ENCODE results near the gene ETV3L.
"Not testable (repeated sequence)": the region's sequence is repeated elsewhere in the genome, so short reads cannot be mapped to it uniquely, and the experiment has no call there.

The ETV3L gene

DNA sequence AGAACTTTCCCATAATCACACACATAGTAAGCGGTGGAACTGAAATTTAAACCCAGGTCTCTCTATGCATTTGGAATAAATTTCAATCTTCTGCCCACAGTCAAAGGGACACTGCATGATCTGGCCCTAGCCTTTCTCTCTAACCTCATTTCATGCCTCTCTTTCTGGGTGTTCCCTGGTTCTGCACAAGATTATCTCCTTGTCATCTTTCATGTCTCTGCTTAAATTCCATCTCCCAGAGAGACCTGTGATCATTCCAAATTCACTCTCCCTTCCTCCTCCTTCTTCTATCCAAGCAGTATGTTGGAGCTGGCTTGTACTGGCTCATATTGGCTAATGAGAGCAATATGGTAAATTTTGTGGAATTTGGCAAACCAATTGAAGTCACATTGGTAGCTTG, 22.2 kb downstream of the ETV3L start:
- DNase-seq (ENCODE audit: low spot score): no peak

DNA sequence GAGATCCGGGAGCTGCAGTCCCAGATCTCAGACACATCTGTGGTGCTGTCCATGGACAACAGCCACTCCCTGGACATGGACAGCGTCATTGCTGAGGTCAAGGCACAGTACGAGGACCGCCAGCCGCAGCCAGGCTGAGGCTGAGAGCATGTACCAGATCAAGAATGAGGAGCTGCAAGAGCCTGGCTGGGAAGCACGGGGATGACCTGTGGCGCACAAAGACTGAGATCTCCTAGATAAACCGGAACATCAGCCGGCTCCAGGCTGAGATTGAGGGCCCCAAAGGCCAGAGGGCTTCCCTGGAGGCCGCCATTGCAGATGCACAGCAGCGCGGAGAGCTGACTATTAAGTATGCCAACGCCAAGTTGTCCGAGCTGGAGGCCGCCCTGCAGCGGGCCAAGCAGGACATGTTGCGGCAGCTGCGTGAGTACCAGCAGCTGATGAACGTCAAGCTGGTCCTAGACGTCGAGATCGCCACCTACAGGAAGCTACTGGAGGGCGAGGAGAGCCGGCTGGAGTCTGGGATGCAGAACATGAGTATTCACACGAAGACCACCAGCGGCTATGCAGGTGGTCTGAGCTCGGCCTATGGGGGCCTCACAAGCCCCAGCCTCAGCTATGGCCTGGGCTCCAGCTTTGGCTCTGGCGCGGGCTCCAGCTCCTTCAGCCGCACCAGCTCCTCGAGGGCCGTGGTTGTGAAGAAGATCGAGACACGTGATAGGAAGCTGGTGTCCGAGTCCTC, 25.5 kb downstream of the ETV3L start:
- peak; percentile 57 for DNase-seq (ENCODE audit: low spot score)

DNA sequence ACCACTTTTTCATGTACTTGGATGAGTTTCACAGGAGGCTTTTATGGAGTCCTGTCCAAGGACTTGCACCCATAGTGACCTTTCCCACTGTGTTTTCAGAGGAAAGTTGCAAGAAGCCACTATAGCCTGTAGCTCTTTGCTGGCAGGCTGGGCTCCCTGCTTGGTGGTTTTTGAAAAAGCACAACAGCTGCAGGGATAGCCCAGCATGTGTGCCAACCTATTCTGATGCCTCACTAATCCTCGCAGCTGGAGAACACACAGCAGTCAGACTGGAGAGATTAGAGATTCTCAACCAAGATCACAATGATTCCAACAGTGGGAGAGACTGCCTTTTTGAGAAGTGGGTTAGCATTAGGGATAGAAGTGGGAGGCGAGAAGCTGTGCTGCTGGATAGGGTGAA, 30.0 kb downstream of the ETV3L start:
- DNase-seq (ENCODE audit: low spot score): no peak

DNA sequence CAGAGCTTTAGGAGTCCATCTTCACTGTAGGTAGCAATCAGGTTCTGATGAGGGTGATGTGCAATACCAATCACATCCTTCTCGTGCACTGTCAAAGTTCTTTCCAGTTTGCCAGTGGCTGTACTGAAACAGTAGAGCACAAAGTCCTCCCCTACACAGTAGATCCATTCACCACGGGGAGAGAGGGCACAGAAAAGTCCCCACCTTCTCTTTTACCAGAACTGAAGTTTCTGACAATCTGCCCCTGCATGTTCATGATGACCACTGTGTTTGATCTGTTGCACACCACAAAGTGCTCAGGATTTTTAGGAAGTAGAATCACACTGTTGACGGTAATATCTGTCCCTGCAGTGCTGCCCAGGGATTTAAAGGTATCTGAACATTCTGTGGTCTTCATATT, 40.4 kb downstream of the ETV3L start:
- not testable (repeated sequence) for DNase-seq (ENCODE audit: low spot score)

DNA sequence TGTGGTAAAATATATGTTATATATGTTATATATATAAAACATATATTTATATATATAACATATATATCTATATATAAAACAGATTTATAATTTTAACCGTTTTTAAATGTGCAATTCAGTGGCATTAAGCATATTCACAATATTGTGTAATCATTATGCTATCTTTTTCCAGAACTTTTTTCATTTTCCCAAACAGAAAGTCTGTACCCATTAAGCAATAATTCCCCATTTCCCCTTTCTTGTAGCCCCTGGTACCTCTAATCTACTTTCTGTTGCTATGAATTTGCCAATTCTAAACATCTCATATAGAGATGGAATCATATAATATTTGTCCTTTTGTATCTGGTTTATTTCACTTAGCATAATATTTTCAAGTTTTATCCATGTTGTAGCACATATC, 43.3 kb downstream of the ETV3L start:
- DNase-seq (ENCODE audit: low spot score): no peak

DNA sequence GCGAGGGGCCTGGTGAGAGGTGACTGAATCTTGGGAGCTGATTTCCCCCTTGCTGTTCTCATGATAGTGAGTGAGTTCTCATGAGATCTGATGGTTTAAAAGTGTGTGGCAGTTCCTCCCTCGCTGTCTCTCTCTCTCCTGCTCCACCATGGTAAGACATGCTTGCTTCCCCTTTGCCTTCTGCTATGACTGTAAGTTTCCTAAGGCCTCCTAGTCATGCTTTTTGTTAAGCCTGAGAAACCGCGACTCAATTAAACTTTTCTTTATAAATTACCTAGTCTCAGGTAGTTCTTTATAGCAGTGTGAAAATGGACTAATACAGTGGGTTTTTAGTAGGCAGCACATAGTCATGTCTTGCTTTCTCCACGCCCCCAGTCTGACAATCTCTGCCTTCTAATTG, 43.9 kb downstream of the ETV3L start:
- not testable (repeated sequence) for DNase-seq (ENCODE audit: low spot score)

DNA sequence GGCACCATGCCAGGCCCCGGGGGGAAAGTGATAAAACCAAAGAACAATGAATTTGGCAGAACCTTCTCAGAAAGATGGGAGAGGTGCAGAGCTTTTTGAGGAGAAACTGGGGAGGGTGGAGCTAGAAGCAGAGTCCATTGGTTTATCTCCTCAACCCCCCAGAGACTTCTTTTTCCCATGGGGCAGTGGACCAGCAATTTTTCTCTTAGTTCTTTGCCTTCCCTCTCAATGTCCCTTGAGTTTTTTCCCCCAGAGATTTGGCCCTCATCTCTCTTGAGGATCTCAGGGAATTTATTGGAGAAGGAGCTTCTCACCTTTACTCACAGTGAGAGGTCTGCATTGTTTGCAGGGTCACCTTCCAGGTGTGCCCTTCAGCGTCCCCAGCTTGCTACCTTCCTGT, 48.8 kb downstream of the ETV3L start:
- DNase-seq (ENCODE audit: low spot score): no peak

DNA sequence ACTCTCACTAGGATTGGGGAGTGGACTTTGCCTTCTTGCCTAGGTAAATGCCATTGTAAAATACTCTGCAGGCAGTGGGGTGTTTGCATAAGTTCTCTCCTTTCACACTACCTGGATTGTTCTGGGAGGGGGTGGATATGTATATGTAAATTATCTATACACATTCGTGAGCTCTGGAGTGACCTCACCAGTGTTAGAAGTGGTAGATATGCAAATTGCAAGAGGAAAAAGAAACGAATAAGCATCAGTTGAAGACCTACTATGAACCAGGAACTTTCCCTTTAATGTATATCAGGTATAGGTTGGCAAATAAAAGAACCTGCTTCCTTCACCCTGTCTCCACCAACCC, 52.6 kb downstream of the ETV3L start:
- DNase-seq (ENCODE audit: low spot score): peak; percentile 32

DNA sequence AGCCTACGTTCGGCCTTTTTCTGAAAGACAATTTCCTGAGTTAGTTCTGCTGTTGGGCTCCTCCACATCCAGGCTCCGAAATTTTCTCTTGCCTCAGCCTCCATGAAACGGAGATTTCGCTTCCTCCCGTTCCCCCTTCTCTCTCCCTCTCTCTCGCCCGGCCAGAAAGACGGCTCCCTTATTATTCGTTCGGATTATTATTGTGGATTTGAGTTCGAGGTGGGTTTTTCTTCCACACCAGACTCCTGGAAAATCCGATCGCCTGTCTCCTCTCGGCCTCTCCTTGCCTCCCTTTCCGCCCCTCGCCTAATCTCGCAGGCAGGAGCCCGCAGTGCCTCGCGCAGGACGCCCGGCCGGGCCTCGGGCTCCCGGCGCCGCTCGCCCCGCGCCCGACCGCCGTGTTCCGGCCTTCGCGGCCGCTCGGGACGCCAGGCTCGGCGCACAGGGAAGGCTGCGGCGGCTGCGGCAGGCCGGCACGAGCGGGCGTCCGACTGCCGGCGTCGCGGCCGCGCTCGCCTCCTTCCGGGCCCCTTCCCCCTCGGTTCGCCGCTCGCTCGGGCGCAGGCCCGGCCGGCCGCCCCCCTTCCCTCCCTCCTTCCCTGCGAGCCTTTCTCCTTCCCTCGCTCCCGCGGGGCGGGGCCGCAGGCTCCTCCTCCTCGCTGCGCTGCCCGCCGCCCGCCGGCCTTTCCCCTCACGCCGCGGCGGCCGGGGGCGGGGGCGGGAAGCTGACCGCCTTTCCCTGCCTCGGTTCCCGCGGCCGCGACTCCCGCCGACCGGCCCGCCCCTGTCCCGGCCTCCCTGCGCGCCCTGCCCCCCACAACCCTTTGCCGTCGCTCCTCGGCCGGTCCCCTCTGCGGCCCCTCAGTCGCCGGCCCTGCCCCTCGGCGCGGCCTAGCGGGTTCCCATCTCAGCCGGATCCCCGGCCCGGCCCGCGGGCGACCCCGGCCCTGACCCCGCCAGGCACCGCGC, 54.1 kb downstream of the ETV3L start, which contains the start of gene ARHGEF11:
Gene ARHGEF11 (minus strand): TSS at position 493 of the 969 bp plus-strand sequence. CDS start 1,412 bp downstream, outside the sequence.
- DNase-seq (ENCODE audit: low spot score): peak; percentile 85

DNA sequence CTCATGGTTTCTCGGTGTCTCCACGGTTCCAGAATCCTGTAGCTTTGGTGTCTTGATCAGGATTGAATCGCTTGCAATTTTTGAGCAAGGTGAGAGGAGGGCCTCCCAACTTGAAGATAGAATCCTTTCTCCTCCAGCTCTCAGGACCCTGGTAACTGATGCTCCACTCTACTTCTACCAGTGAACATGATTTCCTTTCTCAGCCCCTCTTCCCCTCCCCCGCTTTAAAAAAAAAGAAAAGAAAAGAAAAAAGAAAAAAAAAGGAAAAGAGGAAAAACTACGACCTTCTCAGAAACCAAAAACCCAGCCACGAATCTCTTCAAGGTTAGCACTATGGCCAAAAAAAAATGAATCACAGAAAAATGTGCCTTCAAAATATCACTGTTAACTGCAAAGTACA, 55.3 kb downstream of the ETV3L start:
- DNase-seq (ENCODE audit: low spot score): no peak

DNA sequence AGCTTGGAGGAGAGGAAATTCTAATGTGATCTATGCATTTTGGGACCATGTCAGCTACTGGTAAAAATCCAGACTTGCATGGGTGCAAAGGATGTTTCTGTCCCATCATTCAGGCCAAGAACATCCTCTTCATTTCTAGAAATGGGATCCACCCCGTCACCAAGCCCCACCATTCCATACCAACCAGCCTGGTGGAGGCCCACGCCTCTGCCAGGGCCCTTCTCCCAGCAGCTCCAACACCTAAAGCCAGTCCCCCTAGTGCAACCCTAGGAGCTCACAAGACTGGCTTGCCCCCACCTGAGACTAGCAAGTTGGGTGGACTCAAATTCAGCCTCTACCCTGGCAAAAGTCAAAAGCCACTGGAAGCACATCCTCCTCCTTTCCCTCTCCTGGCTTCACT, 55.9 kb downstream of the ETV3L start:
- no peak for DNase-seq (ENCODE audit: low spot score)

DNA sequence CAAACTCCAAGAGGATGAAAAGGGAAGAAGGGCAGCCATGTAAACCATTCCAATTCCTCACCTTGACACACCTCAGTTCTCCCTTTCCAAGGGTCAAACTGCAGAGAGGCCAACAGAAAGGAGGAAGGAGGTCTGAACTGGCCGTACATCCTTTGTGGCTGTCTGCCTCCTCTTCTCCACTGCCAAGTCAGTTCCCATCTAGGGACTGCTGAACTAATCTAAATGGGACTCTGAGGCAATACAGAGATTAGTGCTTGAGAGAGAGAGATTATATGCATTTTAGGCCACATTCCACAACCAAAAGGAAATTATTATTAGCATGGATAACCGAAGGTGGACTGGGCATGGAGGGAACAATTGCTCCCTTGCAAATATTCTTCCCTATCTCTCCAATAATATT, 56.8 kb downstream of the ETV3L start:
- no peak for DNase-seq (ENCODE audit: low spot score)
